Amniotic epithelial cell (primary cell): ENCODE data around the gene MOK.

Experiments
- DNase-seq: peaks from one replicate; pipeline ENCODE4 v3.0.0-alpha.2; 2010; ENCODE audit warnings: low read depth

MOK gene

GRCh38 chr14:102203382-102203781, 101.6 kb downstream of the MOK start:
- DNase-seq = no peak

GRCh38 chr14:102202944-102203343, 102.0 kb downstream of the MOK start:
- DNase-seq = no peak

GRCh38 chr14:102201776-102202175, 103.2 kb downstream of the MOK start:
- no peak for DNase-seq

- no peak for DNase-seq
Measured at GRCh38 chr14:102201353-102201738, 103.6 kb downstream of the MOK start.

GRCh38 chr14:102200690-102201352, 104.1 kb downstream of the MOK start:
- DNase-seq = no peak

- no peak for DNase-seq
Measured at GRCh38 chr14:102197317-102197853, 107.6 kb downstream of the MOK start.

GRCh38 chr14:102196902-102197230, 108.1 kb downstream of the MOK start:
- DNase-seq = no peak

- no peak for DNase-seq
Measured at GRCh38 chr14:102196039-102196901, 108.7 kb downstream of the MOK start.

- no peak for DNase-seq
Measured at GRCh38 chr14:102195446-102195845, 109.5 kb downstream of the MOK start.

- no peak for DNase-seq
Measured at GRCh38 chr14:102194856-102195255, 110.1 kb downstream of the MOK start.

GRCh38 chr14:102192840-102193502, 112.0 kb downstream of the MOK start:
- DNase-seq = no peak

- DNase-seq = no peak
Measured at GRCh38 chr14:102189874-102190273, 115.1 kb downstream of the MOK start.

- DNase-seq = no peak
Measured at GRCh38 chr14:102188187-102188586, 116.8 kb downstream of the MOK start.

GRCh38 chr14:102187568-102188001, 117.4 kb downstream of the MOK start:
- DNase-seq = no peak

GRCh38 chr14:102187044-102187443, 117.9 kb downstream of the MOK start:
- peak; percentile 91 for DNase-seq

GRCh38 chr14:102185360-102185759, 119.6 kb downstream of the MOK start:
- DNase-seq = no peak

GRCh38 chr14:102184316-102185035, 120.5 kb downstream of the MOK start:
- no peak for DNase-seq

- DNase-seq = no peak
Measured at GRCh38 chr14:102183886-102184285, 121.1 kb downstream of the MOK start.

- DNase-seq = no peak
Measured at GRCh38 chr14:102182936-102183619, 121.9 kb downstream of the MOK start.

- DNase-seq = peak; percentile 69
Measured at GRCh38 chr14:102182190-102182589, 122.8 kb downstream of the MOK start.

GRCh38 chr14:102181187-102181586, 123.8 kb downstream of the MOK start:
- no peak for DNase-seq
